Measurements from ENCODE around the gene PTGDR2.
A peak's percentile ranks its signal among the peaks of the same experiment; 100 is the strongest.
"Not testable (repeated sequence)": the region's sequence is repeated elsewhere in the genome, so short reads cannot be mapped to it uniquely, and the experiment has no call there.

Gene PTGDR2

DNA sequence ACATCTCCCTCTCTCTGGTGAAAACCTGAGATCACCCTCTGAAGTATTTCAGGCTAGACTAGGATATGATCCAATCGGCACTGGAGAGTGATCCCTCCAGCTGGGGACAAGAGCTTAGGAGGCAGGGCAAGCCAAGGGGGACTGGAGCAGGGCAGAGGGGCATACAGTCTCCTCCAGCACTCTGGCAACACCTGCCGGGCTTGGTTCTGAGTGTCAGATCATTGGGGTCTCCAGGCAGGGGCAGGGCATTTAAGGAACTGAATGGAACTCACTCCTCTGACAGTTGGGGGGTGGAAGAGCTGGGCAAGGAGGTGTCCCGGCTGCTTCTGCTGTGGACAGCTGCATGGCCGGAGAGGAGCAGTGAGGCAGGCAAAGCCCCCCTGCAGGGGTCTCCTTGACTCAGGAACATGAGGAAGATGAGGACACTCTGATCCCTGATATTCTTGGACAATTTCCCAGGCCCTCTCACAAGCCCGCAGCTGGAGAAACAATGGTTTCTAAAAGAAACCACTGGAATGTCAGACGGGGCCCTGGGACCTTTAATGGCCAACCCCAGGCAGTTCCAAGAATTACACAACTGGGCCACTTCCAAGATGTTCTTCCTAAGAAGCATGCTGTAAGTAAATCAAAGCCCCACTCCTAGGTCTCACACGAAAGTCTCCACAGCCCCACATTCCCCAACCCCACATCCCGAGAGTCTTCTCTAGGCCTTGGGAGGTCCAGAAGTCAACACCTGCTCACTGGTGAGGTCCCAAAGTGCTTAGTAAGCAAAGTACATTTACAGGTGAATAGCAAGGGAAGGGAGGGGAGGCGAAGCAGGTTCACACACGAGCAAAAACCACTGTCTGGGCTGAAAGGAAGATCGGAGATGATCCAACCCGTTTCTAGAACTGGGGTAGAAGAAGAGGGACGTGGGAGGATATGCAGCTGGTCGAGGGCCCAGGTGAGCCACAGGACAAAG, 15.0 kb downstream of the PTGDR2 start:
- DNase-seq: no peak

- no peak for DNase-seq
These were observed 17.6 kb downstream of the PTGDR2 start for GRCh38 chr11:60838132-60838531.

DNA sequence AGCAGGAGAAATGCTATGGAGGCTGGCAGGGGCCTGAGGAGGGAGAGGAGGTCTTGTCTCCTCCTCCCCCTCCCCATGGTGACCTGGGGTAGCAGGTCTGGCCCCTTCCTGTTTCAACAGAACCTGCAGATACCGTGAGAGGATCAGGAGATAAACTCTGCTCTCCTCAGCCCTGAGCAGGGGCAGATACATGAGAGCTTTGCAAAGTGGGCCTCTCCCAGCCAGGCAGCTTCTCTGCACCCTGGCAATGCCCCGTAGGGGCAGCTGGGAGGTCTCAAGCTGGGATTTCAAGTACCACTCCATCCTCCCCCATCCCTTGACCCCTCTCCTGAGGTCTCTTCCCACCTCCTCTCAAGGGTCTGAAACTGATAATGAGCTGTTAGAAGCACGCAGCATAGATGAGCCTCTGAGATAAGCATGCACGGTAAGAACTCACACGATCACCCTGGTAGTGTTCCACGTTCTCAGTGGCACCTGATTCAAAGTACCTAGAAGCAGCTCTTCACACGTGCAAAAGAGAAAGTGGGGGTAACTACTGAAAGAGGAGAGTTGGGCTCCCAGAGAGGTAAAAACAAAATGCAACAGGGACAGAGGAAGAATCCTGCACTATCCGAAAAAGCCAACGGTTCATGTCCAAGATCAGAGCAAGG, 18.8 kb downstream of the PTGDR2 start:
- no peak for DNase-seq

DNA sequence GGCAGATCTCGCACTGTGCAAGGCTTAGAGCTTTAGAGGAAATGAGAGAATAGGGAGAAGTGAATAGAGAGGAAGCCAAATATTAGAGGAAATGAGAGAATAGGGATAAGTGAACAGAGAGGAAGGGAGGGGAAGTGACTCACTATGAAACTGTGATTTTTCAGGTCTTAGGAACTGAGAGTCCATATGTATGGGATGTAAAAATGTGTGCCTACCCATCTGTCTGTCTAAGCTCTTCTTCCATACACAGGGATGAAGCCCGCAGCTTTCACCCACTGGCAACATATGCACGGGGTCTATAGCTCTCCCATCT, 20.3 kb downstream of the PTGDR2 start:
- no peak for DNase-seq

DNA sequence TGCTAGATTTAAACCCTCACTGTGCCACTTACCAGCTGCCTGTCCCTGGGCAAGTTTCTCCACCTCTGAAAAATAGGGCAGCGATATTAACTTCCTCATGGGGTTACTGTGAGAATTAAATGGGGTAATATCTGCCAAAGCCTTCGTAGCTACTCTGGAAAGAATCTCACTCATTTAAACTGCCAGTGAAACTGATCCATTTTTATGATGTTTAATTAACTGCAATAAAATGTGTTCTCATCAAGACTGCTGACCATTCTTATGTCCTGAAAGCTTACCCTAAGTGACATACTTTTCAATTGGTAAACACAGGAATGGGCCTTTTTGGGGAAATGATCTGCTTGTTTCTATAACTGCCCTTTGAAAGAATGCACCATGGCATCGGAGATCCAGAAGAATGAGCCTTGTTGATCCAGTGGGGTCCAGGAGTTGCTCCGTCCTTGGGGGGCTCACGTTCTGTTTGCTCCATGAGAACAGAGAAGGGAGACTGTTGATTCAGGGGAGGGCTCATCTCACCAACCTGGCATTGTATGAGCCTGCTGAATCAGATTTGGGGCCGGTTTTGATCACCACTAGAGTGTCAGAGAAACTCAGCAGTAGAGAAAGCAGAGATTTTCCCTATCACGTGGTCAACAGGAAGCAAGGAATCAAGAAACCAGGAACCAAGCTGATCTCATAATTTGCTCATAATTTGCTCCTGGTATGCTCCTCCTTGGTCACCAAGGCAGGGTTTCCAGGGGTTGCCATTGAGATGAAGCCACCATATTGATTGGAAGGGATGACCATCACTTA, 20.8 kb downstream of the PTGDR2 start:
- no peak for DNase-seq

- DNase-seq: no peak
These were observed 24.2 kb downstream of the PTGDR2 start for GRCh38 chr11:60831501-60832079.

DNA sequence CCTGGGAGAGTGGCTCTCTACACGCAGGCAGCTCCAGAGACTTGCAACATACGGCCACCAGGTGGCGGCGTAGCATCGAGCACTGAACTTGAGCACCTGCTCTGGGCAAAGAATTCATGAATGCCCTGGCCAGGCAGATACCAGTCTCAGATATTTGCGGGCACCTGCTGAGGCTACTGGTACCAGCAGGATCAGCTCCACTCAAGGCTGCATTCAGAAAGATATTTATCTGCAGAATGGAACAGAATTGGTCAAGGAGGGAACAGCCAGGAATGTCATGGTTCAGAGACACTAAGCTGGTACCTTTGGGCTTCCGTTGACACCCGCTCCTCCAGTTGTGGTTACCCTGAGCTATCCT, 24.6 kb downstream of the PTGDR2 start:
- peak; percentile 79 for DNase-seq

DNA sequence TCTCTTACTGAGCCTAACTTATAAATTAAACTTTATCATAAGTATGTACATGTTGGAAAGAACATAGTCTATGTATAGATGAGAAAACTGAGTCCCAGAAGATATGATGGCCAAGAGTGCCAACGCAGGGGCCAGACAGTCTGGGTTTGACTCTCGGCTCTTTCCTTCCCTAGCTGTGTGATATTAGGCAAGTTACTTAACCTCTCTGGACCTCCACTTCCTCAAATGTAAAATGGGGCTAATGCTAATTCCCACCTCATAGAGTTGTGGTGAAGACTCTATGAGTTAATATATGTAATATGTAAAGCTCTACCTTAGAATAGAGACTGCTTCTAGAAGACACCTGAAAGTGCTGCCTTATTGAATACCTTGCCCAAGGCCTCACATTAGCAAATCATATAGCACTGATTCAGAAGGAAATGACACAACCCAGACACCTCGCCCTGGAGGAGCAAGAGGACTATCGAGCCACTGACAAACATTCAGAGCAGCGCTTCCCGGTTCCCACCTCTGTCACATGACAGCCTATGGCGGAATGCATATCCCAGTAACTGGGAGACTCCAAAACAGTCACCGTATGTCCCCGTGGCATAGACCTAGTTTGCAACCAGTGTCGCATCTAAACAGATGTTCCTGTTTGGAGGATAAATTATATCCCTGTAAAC, 25.1 kb downstream of the PTGDR2 start:
- no peak for DNase-seq

- DNase-seq: no peak
These were observed 30.0 kb downstream of the PTGDR2 start for GRCh38 chr11:60825790-60826189.

DNA sequence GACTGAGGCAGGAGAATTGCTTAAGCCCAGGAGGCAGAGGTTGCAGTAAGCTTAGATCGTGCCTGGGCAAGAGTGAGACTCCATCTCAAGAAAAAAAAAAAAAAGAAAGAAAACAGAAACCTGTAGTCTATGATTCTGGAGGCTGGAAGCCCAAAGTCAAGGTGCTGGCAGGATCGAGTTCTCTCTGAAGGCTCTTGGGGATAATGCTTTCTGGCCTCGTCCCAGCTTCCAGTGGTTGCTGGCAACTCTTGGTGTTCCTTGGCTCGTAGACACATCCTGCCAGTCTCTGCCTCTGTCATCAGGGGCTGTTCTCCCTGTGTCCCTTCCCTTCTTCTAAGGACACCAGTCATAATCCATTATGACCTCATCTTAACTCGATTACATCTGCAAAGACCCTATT, 30.6 kb downstream of the PTGDR2 start:
- no peak for DNase-seq

- not testable (repeated sequence) for DNase-seq
These were observed 31.9 kb downstream of the PTGDR2 start for GRCh38 chr11:60823745-60824306.

DNA sequence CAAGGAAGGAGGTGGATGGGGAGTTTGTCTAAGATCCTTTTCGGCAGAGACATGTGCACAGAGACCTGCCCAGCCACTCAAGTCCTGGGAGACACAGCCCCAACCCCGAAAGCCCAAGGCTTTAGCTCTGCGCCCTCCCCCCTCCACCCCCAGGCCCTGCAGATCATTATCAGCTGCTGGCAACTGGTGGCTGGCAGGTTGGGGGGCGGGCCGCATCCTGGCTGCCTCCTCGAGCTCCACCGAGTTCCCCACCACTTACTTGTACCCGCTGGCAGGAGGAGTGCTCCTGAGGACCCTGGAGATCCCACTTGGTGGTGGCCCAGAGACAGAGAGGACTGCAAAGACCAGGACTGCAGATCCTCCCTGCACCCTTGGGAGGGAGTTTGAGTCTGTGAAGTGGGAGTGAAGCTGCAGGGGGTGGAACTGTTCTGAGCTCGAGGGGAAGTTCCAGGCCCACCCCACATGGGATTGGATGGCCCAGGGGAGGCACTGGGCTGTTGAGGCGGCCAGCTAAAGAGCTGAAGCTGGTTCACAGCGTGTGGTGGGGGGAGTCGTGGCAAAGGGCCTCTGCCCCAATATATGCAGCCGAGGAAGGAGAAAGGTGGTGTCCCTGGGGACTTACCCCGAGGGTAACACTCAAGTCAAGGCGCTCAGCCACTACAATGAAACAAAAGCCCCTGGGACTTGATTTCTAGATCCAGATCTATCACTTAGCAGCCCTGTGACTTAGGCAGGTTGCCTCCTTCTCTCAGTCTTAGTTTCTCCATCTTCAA, 33.7 kb downstream of the PTGDR2 start:
- no peak for DNase-seq

DNA sequence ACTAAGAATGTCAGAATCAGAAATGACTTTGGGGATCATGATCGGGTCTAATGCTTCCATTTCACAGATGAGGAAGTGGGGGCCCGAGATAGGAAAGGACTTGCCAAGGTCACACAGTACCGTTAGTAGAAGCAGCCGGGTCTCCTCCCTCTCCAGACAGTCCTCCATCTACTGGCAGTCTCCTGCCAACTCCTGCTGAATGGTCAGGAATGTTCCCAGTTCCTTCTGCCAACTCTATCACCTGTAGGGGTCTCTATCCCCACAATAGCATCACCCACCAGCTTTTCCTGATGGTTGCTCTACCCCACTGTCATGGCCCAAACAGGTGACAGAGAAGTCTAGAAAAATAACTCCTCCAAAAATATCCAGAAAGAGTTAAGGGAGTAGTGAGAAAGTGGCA, 37.7 kb downstream of the PTGDR2 start:
- no peak for DNase-seq

GRCh38 chr11:60816590-60817157, 39.1 kb downstream of the PTGDR2 start:
- DNase-seq: no peak

DNA sequence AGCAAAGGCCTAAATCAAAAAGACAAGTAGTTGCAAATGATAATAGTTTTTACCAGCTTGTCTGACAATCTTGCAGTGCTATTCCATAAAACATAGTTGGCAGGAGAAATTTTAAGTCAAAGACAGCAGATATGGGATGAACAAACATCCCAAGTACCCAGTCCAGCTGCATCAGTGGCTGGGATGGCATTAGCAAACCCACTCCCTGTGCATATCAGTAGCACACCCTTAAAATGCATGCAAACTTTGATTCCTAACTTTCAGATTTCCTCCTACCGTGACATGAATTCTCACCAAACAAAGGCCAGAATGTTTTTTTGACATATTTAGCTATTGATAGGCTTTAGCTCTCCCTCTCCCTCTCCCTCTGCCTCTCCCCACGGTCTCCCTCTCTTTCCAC, 41.6 kb downstream of the PTGDR2 start:
- DNase-seq: no peak

DNA sequence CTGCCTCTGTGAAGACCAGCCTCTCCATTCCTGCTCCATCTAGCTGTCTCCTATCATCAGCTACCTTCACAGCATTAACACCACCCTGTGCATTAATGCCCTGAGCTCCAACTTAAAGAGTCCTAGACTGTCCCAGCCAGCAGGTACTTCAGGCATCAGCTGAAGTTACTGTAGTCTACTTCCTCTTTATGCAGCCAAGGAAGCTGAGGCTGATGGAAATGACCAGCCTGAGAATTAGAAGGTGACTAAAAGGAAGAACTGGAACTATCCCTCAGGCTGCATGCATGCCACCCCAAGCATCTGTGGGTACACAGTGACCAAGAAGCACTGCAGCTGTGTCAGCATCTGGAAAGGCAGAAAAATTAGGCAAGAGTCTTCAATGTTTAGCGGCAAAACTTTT, 42.4 kb downstream of the PTGDR2 start:
- DNase-seq: no peak

DNA sequence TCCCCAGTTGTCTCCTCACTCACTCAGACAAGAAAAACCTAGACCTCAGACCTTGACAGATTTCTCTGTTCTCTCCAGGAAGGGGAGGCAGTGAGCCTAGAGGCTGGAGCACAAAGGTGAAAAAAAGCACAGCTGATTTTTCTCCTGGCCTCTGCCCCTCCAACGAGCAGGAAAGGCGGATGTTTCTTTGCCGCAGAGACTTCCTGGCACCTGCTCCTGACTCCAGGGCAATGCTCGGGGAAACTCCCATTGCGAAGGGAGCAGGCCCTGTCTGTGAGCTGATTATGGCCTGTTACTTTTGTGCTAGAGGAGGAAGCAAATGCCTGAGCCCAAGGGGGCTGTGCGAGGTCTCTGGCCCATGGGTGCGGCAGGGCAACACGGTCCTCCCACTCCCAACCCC, 45.2 kb downstream of the PTGDR2 start:
- no peak for DNase-seq

DNA sequence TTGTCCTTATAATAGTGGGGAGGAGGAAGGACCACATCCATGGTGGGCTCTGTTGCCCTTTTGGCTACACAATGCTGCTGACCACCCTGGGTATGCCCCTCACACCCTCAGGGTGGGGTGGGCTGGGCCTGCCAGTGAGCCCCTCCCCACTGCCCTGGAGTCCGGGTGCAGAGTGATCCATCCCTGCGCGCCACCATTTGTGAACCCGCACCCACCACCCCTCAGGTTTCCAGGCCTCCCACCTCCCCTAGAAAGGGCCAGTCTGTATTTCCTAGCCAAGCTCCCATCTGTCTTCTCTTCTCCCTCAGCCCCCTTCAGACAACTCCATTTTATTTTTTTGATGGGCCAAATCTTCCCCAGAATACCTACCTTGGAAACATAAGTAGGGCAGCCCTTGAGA, 45.6 kb downstream of the PTGDR2 start:
- no peak for DNase-seq

- no peak for DNase-seq
These were observed 46.1 kb downstream of the PTGDR2 start for GRCh38 chr11:60809691-60810090.

DNA sequence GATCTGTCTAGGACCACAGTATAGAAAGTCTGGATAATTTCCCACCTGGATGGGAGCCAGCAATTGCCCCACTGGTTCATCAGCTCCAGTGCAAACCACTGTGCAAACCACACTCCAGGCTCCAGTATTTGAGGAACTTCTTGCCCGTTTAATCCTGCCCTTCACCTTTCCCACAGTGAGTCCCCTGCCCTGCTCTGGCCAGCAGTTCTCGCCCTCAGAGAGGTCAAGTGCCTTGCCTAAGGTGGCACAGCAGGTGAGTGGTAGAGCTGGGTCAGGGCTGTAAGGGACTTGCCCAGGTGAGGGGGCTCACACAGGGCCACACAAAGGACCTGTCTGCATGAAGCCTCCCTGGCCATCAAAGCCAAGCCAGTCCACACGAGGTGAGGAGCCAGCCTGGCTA, 46.5 kb downstream of the PTGDR2 start:
- no peak for DNase-seq

DNA sequence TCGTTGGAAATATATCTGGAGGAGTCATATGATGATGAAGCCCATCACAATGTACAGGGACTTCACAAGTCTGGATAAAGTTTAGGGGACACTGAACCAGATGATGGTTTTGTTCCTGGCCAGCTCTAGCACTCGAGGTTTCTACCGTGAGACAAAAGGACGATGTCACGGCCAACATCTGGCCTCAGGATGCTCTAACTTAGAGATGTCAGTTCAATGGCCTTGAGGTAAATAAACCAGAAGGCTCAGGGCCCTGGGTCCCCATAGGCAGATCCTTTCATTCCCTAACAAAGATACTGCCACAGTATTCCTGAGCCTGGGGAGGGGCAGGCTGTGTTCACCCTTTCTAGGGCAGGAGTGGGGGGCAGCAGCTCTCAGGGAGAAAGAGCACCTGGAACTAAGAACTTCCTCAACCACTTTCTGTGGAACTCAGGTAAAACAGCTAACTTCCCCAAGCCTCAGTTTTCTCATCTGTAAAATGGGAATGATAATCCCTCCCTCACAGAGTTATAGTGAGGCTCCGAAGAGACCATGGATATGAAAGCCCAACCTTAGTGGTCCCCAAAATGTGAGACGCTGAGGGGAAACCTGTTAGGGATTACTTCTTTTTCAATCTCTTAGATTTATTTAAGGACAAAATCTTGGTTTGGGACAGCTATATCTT, 52.3 kb downstream of the PTGDR2 start:
- DNase-seq: no peak
